ENCODE measurements around the gene CDH13. TPM values are rescaled to one million over a fixed set of nuclear protein-coding genes. Genes with fewer than 3 reads are reported as not detected.

The CDH13 gene
- total and polyA plus RNA-seq, 10 of the 15 experiments (the other 5 are each of a cell fraction or from before 2014, with no cell fraction given) = under 0.01 to 0.05 TPM; not detected in 8

DNA sequence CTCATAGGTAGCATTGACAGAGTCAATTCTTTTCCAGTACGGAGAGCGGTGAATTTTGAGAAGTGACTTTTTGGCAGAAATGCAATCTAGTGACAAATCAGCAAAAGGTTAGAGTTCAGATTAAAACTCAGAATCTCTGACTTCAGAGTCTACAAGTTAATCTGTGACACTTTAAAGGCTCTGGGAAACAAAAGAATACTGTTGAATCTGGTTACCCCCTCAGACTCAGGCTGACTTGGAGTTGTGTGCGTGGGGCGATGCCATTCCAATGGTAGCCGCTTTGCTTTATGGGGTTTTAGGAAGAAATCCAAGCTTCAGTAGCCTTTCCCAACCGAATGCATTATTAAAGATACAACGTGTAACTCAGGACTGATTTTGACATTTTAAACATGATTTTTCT lies 118.2 kb downstream of the CDH13 start:
- Histone ChIP-seq H3K36me3 (ENCODE audit: control insufficient read depth in 2 of 2, insufficient read depth in 2 of 2, low read length in 1 of 2) (no peaks in the 10 kb centered on the region), H3K9ac (ENCODE audit: control insufficient read depth, insufficient read depth, low read length) (no peak overlapping the region), H3K79me2 (ENCODE audit: control insufficient read depth, insufficient read depth, low read length) (no peaks in the 10 kb centered on the region), H3K27me3 (replicated peaks in 1 of 2; ENCODE audit: control insufficient read depth in 2 of 2, insufficient read depth in 2 of 2, low read length in 1 of 2) (peaks cover 0 to 9% of the 10 kb centered on the region in 2 experiments; a peak in 2 of 4 replicates), H3K4me1 (ENCODE audit: control insufficient read depth, insufficient read depth, low read length) (no peaks in the 10 kb centered on the region), H3K4me2 (ENCODE audit: control insufficient read depth, insufficient read depth) (no peak overlapping the region), H3K4me3 (no peak overlapping the region), H3K27ac (ENCODE audit: control insufficient read depth, insufficient read depth) (no peak overlapping the region), H3K9me3 (replicated peaks; ENCODE audit: control insufficient read depth, insufficient read depth, low read length) (no peaks in the 10 kb centered on the region), H4K20me1 (ENCODE audit: control insufficient read depth, insufficient read depth) (no peaks in the 10 kb centered on the region), H2AFZ (ENCODE audit: control insufficient read depth, low read depth, low read length) (no peak overlapping the region)
- RAD21 ChIA-PET (ENCODE audit: unreplicated experiment) = no interaction called here
- POLR2A ChIA-PET = no interaction called here
- 54% methylated on average over 7 of the region's 7 CpGs for WGBS (ENCODE audit: insufficient coverage, insufficient replicate concordance, low lambda C conversion rate, missing lambda C conversion rate)
- DNase-seq (ENCODE audit: low read depth, low spot score) (no peak), ATAC-seq (no peak), FAIRE-seq (no peak)
- TF ChIP-seq WRNIP1 (IDR thresholded peaks at IDR 0.05; ENCODE audit: borderline replicate concordance, low read depth, low read length) (no peak), ZSCAN29 (IDR thresholded peaks at IDR 0.05) (no peak), ESRRA (IDR thresholded peaks at IDR 0.05; ENCODE audit: low read length) (no peak), TCF7 (IDR thresholded peaks at IDR 0.05; ENCODE audit: borderline replicate concordance) (no peak), STAT3 (IDR thresholded peaks at IDR 0.05; ENCODE audit: low read depth, low read length) (no peak), PAX8 (IDR thresholded peaks at IDR 0.05) (no peak), NR2F1 (conservative IDR thresholded peaks at IDR 0.05) (no peak), HCFC1 (IDR thresholded peaks at IDR 0.05; ENCODE audit: low read length) (no peak), TARDBP (IDR thresholded peaks at IDR 0.05; ENCODE audit: borderline replicate concordance) (no peak)
- TF ChIP-seq, protein P1, sequence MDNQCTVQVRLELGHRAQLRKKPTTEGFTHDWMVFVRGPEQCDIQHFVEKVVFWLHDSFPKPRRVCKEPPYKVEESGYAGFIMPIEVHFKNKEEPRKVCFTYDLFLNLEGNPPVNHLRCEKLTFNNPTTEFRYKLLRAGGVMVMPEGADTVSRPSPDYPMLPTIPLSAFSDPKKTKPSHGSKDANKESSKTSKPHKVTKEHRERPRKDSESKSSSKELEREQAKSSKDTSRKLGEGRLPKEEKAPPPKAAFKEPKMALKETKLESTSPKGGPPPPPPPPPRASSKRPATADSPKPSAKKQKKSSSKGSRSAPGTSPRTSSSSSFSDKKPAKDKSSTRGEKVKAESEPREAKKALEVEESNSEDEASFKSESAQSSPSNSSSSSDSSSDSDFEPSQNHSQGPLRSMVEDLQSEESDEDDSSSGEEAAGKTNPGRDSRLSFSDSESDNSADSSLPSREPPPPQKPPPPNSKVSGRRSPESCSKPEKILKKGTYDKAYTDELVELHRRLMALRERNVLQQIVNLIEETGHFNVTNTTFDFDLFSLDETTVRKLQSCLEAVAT (IDR thresholded peaks at IDR 0.05) = no peak
- TF ChIP-seq, protein P2, sequence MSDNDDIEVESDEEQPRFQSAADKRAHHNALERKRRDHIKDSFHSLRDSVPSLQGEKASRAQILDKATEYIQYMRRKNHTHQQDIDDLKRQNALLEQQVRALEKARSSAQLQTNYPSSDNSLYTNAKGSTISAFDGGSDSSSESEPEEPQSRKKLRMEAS (IDR thresholded peaks at IDR 0.05; ENCODE audit: low read depth, low read length) = no peak
- TF ChIP-seq, protein P3, sequence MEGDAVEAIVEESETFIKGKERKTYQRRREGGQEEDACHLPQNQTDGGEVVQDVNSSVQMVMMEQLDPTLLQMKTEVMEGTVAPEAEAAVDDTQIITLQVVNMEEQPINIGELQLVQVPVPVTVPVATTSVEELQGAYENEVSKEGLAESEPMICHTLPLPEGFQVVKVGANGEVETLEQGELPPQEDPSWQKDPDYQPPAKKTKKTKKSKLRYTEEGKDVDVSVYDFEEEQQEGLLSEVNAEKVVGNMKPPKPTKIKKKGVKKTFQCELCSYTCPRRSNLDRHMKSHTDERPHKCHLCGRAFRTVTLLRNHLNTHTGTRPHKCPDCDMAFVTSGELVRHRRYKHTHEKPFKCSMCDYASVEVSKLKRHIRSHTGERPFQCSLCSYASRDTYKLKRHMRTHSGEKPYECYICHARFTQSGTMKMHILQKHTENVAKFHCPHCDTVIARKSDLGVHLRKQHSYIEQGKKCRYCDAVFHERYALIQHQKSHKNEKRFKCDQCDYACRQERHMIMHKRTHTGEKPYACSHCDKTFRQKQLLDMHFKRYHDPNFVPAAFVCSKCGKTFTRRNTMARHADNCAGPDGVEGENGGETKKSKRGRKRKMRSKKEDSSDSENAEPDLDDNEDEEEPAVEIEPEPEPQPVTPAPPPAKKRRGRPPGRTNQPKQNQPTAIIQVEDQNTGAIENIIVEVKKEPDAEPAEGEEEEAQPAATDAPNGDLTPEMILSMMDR (IDR thresholded peaks at IDR 0.05 in 2 of 3, conservative IDR thresholded peaks at IDR 0.05 in 1 of 3; ENCODE audit: control insufficient read depth in 2 of 3, extremely low read depth in 1 of 3, insufficient read depth in 1 of 3, low read depth in 3 of 3, low read length in 3 of 3) = no peak
- intact Hi-C loops (cut with micrococcal nuclease; ENCODE audit: unreplicated experiment) = no loop called here
- BruUV-seq (replicated peaks) = no TSS peak
- CTCF ChIA-PET = no interaction called here
- SMC1A ChIA-PET (ENCODE audit: uncharacterized antibody, unreplicated experiment) = no interaction called here
- in situ Hi-C loops (cut with MboI) = no loop called here
